Parathyroid adenoma (tissue), 2 donors: Measurements from ENCODE around the gene SHH.

Source experiments
- H2AFZ ChIP-seq: fragments of 300-600 bp; sonication (generic); one replicate; pipeline ENCODE4 v1.7.0; 2017; ENCODE audit warnings: antibody characterized with exemption, mild to moderate bottlenecking
- H3K27ac ChIP-seq: fragments of 300-600 bp; sonication (generic); one replicate; pipeline ENCODE4 v1.7.0; 2017
- H3K27me3 ChIP-seq: fragments of 300-600 bp; sonication (generic); one replicate; pipeline ENCODE4 v1.7.0; 2017; ENCODE audit warnings: low read length; ENCODE audit not compliant: control insufficient read depth, insufficient read depth
- H3K36me3 ChIP-seq: fragments of 300-600 bp; sonication (generic); one replicate; pipeline ENCODE4 v1.7.0; 2017; ENCODE audit warnings: low read length; ENCODE audit not compliant: control insufficient read depth, insufficient read depth
- H3K4me1 ChIP-seq: fragments of 300-600 bp; sonication (generic); one replicate; pipeline ENCODE4 v1.7.0; 2017; ENCODE audit warnings: control low read depth
- H3K4me2 ChIP-seq: fragments of 300-600 bp; sonication (generic); one replicate; pipeline ENCODE4 v1.7.0; 2017; ENCODE audit warnings: low read length
- H3K4me3 ChIP-seq: fragments of 300-600 bp; sonication (generic); one replicate; pipeline ENCODE4 v1.7.0; 2017; ENCODE audit warnings: low read depth, low read length
- H3K79me2 ChIP-seq: fragments of 300-600 bp; sonication (generic); one replicate; pipeline ENCODE4 v1.7.0; 2017; ENCODE audit warnings: control low read depth
- H3K9ac ChIP-seq: fragments of 300-600 bp; sonication (generic); one replicate; pipeline ENCODE4 v1.7.0; 2017; ENCODE audit warnings: mild to moderate bottlenecking
- H3K9me3 ChIP-seq: fragments of 300-600 bp; sonication (generic); one replicate; pipeline ENCODE4 v1.7.0; 2017; ENCODE audit warnings: low read length; ENCODE audit not compliant: control insufficient read depth
- TF ChIP-seq, protein P1 (sequence below): fragments of 300-600 bp; sonication (generic); IDR thresholded peaks from one replicate; pipeline ENCODE4 v1.7.0; 2017; ENCODE audit warnings: antibody characterized with exemption, mild to moderate bottlenecking
- donor health status: primary hyperparathyroidism.

Gene SHH

DNA sequence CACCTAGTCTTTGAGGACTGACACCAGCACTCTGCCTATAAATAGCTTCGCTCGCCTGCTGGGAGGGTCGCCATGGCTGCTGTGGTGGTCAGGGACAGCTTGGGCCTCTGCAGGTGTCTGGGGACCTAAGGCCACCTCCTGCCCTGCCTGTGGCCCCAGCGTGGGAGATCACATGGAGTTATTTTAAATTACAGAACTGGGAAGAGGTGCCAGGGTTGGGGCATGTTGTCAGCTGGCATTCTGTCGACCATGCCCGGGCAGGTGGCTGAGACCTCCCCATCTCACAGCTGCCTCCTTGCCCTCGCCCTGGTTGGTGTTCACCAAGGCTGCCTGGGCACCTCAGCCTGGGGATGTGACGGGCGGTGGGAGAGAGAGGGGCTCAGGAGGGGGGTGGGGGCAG is 18.1 kb downstream of the SHH start:
- H3K4me1 ChIP-seq = no peaks in the 10 kb centered on the region
- H3K4me2 ChIP-seq = no peak overlapping the region
- H2AFZ ChIP-seq = no peak overlapping the region
- H3K9ac ChIP-seq = no peak overlapping the region
- no peak overlapping the region for H3K27ac ChIP-seq
- H3K27me3 ChIP-seq = peaks cover 7% of the 10 kb centered on the region
- H3K9me3 ChIP-seq = no peaks in the 10 kb centered on the region
- TF ChIP-seq, protein P1, sequence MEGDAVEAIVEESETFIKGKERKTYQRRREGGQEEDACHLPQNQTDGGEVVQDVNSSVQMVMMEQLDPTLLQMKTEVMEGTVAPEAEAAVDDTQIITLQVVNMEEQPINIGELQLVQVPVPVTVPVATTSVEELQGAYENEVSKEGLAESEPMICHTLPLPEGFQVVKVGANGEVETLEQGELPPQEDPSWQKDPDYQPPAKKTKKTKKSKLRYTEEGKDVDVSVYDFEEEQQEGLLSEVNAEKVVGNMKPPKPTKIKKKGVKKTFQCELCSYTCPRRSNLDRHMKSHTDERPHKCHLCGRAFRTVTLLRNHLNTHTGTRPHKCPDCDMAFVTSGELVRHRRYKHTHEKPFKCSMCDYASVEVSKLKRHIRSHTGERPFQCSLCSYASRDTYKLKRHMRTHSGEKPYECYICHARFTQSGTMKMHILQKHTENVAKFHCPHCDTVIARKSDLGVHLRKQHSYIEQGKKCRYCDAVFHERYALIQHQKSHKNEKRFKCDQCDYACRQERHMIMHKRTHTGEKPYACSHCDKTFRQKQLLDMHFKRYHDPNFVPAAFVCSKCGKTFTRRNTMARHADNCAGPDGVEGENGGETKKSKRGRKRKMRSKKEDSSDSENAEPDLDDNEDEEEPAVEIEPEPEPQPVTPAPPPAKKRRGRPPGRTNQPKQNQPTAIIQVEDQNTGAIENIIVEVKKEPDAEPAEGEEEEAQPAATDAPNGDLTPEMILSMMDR = no peak
- H3K79me2 ChIP-seq = no peaks in the 10 kb centered on the region
- H3K36me3 ChIP-seq = no peaks in the 10 kb centered on the region
- no peak overlapping the region for H3K4me3 ChIP-seq

DNA sequence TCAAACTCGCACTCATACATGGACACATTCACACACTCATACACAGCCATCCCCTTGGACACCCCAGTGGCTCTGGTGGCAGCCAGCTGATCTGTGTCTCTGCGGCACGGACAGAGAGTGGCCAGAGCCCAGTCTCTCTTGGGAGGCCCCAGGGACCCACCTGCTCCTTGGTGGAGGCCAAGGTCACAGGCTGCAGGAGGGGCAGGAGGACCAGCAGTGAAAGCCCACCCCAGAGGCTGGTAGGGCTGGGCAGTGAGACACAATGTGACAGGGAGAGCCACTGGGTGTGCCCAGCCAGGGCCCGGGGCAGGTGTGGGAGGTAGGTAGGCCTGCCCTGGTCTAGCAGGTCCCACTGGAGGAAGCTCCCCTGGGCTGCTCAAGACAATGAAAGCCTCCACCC is 18.5 kb downstream of the SHH start:
- TF ChIP-seq, protein P1 = no peak
- Histone ChIP-seq H3K36me3 (no peaks in the 10 kb centered on the region), H3K27ac (no peak overlapping the region), H3K27me3 (peaks cover 7% of the 10 kb centered on the region), H3K4me1 (no peaks in the 10 kb centered on the region), H3K4me2 (no peak overlapping the region), H3K79me2 (no peaks in the 10 kb centered on the region), H2AFZ (no peak overlapping the region), H3K9me3 (no peaks in the 10 kb centered on the region), H3K9ac (no peak overlapping the region), H3K4me3 (no peak overlapping the region)

DNA sequence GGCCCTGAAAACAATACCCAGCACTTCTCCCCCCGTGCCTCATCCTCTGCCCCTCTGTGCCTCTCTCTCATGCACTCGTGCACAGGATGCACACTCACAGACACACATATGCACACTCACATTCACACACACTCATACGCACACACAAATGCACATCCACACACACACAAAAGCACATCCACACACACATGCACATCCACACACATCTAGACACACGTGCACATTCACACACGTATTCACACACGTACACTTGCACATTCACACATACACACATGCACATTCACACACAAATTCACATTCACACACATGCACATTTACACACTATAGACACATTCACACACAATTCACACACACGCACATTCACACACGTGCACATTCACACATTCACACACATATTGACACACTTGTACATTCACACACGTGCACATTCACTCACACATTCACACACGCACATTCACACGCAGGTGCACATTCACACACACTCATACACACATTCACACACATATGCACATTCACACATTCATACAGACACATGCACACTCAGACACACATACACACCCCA is 19.2 kb downstream of the SHH start:
- H3K27me3 ChIP-seq = peaks cover 7% of the 10 kb centered on the region
- H3K4me1 ChIP-seq = no peaks in the 10 kb centered on the region

GRCh38 chr7:155792315-155792960 is 19.8 kb downstream of the SHH start:
- Histone ChIP-seq H3K27ac (no peak overlapping the region), H3K9me3 (no peaks in the 10 kb centered on the region), H3K36me3 (no peaks in the 10 kb centered on the region), H3K9ac (no peak overlapping the region), H3K4me1 (no peaks in the 10 kb centered on the region), H2AFZ (no peak overlapping the region), H3K27me3 (peaks cover 7% of the 10 kb centered on the region), H3K4me3 (no peak overlapping the region), H3K4me2 (no peak overlapping the region), H3K79me2 (no peaks in the 10 kb centered on the region)
- TF ChIP-seq, protein P1 = no peak

More for the DNA sequence above, 19.2 kb downstream of the SHH start:
- no peaks in the 10 kb centered on the region for H3K79me2 ChIP-seq
- H3K27ac ChIP-seq = no peak overlapping the region
- no peaks in the 10 kb centered on the region for H3K36me3 ChIP-seq
- no peak overlapping the region for H3K4me2 ChIP-seq
- H3K9me3 ChIP-seq = no peaks in the 10 kb centered on the region
- TF ChIP-seq, protein P1 = no peak
- no peak overlapping the region for H3K4me3 ChIP-seq
- H3K9ac ChIP-seq = no peak overlapping the region
- no peak overlapping the region for H2AFZ ChIP-seq

- peaks cover 7% of the 10 kb centered on the region for H3K27me3 ChIP-seq
- H2AFZ ChIP-seq = no peak overlapping the region
- H3K9ac ChIP-seq = no peak overlapping the region
- TF ChIP-seq, protein P1 = no peak
- no peaks in the 10 kb centered on the region for H3K36me3 ChIP-seq
- no peaks in the 10 kb centered on the region for H3K79me2 ChIP-seq
- H3K9me3 ChIP-seq = no peaks in the 10 kb centered on the region
- no peaks in the 10 kb centered on the region for H3K4me1 ChIP-seq
- no peak overlapping the region for H3K4me3 ChIP-seq
- H3K4me2 ChIP-seq = no peak overlapping the region
- no peak overlapping the region for H3K27ac ChIP-seq
These were observed 20.4 kb downstream of the SHH start for GRCh38 chr7:155791836-155792235.
